SK-N-SH (cell line): ENCODE measurements around the gene PSPN. TPM values are rescaled to one million over a fixed set of nuclear protein-coding genes. Genes with fewer than 3 reads are reported as not detected.

Experiments
- CTCF ChIA-PET: fragments of 300-600, 350-600 bp; formaldehyde crosslinking; extraction: SDS; loops from one replicate; lab custom pipeline; 2021; lab: Yijun Ruan, JAX
- POLR2A ChIA-PET: fragments of 350-600 bp; sonication (Branson Sonifier 250); formaldehyde crosslinking; extraction: SDS; loops from one replicate; lab custom pipeline; 2020; ENCODE audit warnings: antibody characterized with exemption, inconsistent platforms; lab: Yijun Ruan, JAX
- DNase-seq: peaks from one replicate; pipeline ENCODE4 v3.0.0; 2012
- H2AFZ ChIP-seq: fragments of 200-600 bp; sonication (generic); 2 replicates; pipeline ENCODE4 v1.8.1; 2016; ENCODE audit warnings: antibody characterized with exemption, mild to moderate bottlenecking, low read depth
- H3F3A ChIP-seq: fragments of 200-600 bp; sonication (generic); replicated peaks from 2 replicates; pipeline ENCODE3; 2016; ENCODE audit warnings: antibody characterized with exemption, mild to moderate bottlenecking; ENCODE audit not compliant: insufficient read depth
- H3K27ac ChIP-seq, 2 experiments: fragments of 200-500 bp in 1 of 2; fragments of 200-600 bp in 1 of 2; sonication (Bioruptor generic) in 1 of 2; sonication (generic), shearing (Covaris generic) in 1 of 2; 2 replicates each; pipeline versions ENCODE4 v1.5.1 to v1.6.1; 2014 to 2016; ENCODE audit warnings: low read depth in 2 of 2, inconsistent platforms in 1 of 2, low read length in 1 of 2, mild to moderate bottlenecking in 1 of 2, mixed read lengths in 1 of 2
- H3K27me3 ChIP-seq: fragments of 200-600 bp; sonication (generic), shearing (Covaris generic); 2 replicates; pipeline ENCODE4 v1.6.1; 2016; ENCODE audit warnings: mixed run types; ENCODE audit not compliant: insufficient read depth
- H3K36me3 ChIP-seq, 2 experiments: fragments of 200-500 bp in 1 of 2; fragments of 200-600 bp in 1 of 2; sonication (Bioruptor generic) in 1 of 2; sonication (generic) in 1 of 2; replicated peaks in 1 of 2; 2 replicates each; pipeline versions ENCODE3 to v1.5.1; 2014 to 2016; ENCODE audit warnings: low read length in 1 of 2, mild to moderate bottlenecking in 1 of 2; ENCODE audit not compliant: insufficient read depth in 2 of 2, control insufficient read depth in 1 of 2
- H3K4me1 ChIP-seq, 2 experiments: fragments of 200-500 bp in 1 of 2; fragments of 200-600 bp in 1 of 2; sonication (Bioruptor generic) in 1 of 2; sonication (generic), shearing (Covaris generic) in 1 of 2; 2 replicates each; pipeline versions ENCODE4 v1.5.1 to v1.6.1; 2014 to 2016; ENCODE audit warnings: low read depth in 1 of 2, low read length in 1 of 2, mixed run types in 1 of 2; ENCODE audit not compliant: insufficient read depth in 2 of 2, control insufficient read depth in 1 of 2
- H3K4me2 ChIP-seq: fragments of 200-600 bp; sonication (generic), shearing (Covaris generic); 2 replicates; pipeline ENCODE4 v1.6.1; 2017; ENCODE audit warnings: mixed run types
- H3K4me3 ChIP-seq, 2 experiments: fragments of 200-500 bp in 1 of 2; fragments of 200-600 bp in 1 of 2; sonication (Bioruptor generic) in 1 of 2; sonication (generic), shearing (Covaris generic) in 1 of 2; 2 replicates each; pipeline versions ENCODE4 v1.5.1 to v1.8.1; 2014 to 2016; ENCODE audit warnings: low read depth in 2 of 2, inconsistent platforms in 1 of 2, low read length in 1 of 2, mild to moderate bottlenecking in 1 of 2, mixed read lengths in 1 of 2, moderate library complexity in 1 of 2
- H3K79me2 ChIP-seq: fragments of 200-600 bp; sonication (generic); 2 replicates; pipeline ENCODE4 v1.8.1; 2017; ENCODE audit warnings: mild to moderate bottlenecking; ENCODE audit not compliant: insufficient read depth
- H3K9ac ChIP-seq: fragments of 200-600 bp; sonication (generic); 2 replicates; pipeline ENCODE4 v1.6.1; 2017; ENCODE audit warnings: mixed run types
- H3K9me2 ChIP-seq: fragments of 200-600 bp; sonication (generic); 2 replicates; pipeline ENCODE4 v1.6.1; 2017; ENCODE audit warnings: mixed run types
- H3K9me3 ChIP-seq: fragments of 200-600 bp; sonication (generic); 2 replicates; pipeline ENCODE4 v1.6.1; 2017; ENCODE audit warnings: mixed run types, mild to moderate bottlenecking, moderate library complexity
- H4K20me1 ChIP-seq: fragments of 200-600 bp; sonication (generic); 2 replicates; pipeline ENCODE4 v1.6.1; 2017; ENCODE audit warnings: mild to moderate bottlenecking, mixed run types; ENCODE audit not compliant: insufficient read depth
- CHD2 ChIP-seq: fragments of 150-350 bp; IDR thresholded peaks from 2 replicates; pipeline ENCODE4 v1.6.1; 2018; ENCODE audit warnings: low read length; ENCODE audit not compliant: partially characterized antibody
- CTCF ChIP-seq: fragments of 200-600 bp; sonication (generic); IDR thresholded peaks from 2 replicates; pipeline ENCODE4 v1.6.1; 2017; ENCODE audit warnings: antibody characterized with exemption, mild to moderate bottlenecking, moderate library complexity
- EP300 ChIP-seq, 2 experiments: IDR thresholded peaks; 2 replicates each; pipeline versions ENCODE4 v1.4.0 to v1.6.1; 2012; ENCODE audit warnings: borderline replicate concordance in 1 of 2, low read depth in 1 of 2, low read length in 1 of 2
- FOXM1 ChIP-seq: IDR thresholded peaks from 2 replicates; pipeline ENCODE4 v1.4.0; 2012; ENCODE audit warnings: low read depth, mild to moderate bottlenecking
- GATA2 ChIP-seq: sonication (generic); formaldehyde crosslinking; IDR thresholded peaks from 2 replicates; pipeline ENCODE4 v1.5.0; 2020; ENCODE audit warnings: mild to moderate bottlenecking, missing genetic modification reagents
- JUND ChIP-seq: IDR thresholded peaks from 2 replicates; pipeline ENCODE4 v1.4.0; 2012
- MAX ChIP-seq: IDR thresholded peaks from 2 replicates; pipeline ENCODE4 v1.4.0; 2012; ENCODE audit warnings: low read depth
- MEF2A ChIP-seq: IDR thresholded peaks from 2 replicates; pipeline ENCODE4 v1.4.0; 2012; ENCODE audit warnings: low read depth, borderline replicate concordance
- MXI1 ChIP-seq: IDR thresholded peaks from 2 replicates; pipeline ENCODE4 v1.6.1; 2012; ENCODE audit warnings: mild to moderate bottlenecking, low read depth, low read length, improper control_type of control experiment
- NFIC ChIP-seq: IDR thresholded peaks from 2 replicates; pipeline ENCODE4 v1.4.0; 2012; ENCODE audit warnings: borderline replicate concordance
- NRF1 ChIP-seq: IDR thresholded peaks from 2 replicates; pipeline ENCODE4 v1.6.1; 2012; ENCODE audit warnings: low read depth, mild to moderate bottlenecking, low read length
- PBX3 ChIP-seq: IDR thresholded peaks from 2 replicates; pipeline ENCODE4; 2012
- RAD21 ChIP-seq: IDR thresholded peaks from 2 replicates; pipeline ENCODE4 v1.6.1; 2012; ENCODE audit warnings: mild to moderate bottlenecking, low read length
- RCOR1 ChIP-seq: fragments of 150-350 bp; IDR thresholded peaks from 2 replicates; pipeline ENCODE4 v1.6.1; 2017; ENCODE audit warnings: antibody characterized with exemption, low read length
- RFX5 ChIP-seq: IDR thresholded peaks from 2 replicates; pipeline ENCODE4 v1.6.1; 2012; ENCODE audit warnings: mild to moderate bottlenecking, improper control_type of control experiment, low read length
- SIN3A ChIP-seq: IDR thresholded peaks from 2 replicates; pipeline ENCODE4 v1.6.1; 2012; ENCODE audit warnings: low read depth, mild to moderate bottlenecking, low read length, moderate library complexity, borderline replicate concordance
- SMC3 ChIP-seq: IDR thresholded peaks from 2 replicates; pipeline ENCODE4 v1.6.1; 2012; ENCODE audit warnings: low read depth, low read length, improper control_type of control experiment
- TCF12 ChIP-seq: IDR thresholded peaks from 2 replicates; pipeline ENCODE4 v1.4.0; 2012
- TEAD4 ChIP-seq: IDR thresholded peaks from 2 replicates; pipeline ENCODE4 v1.4.0; 2012; ENCODE audit warnings: mild to moderate bottlenecking, borderline replicate concordance; ENCODE audit not compliant: insufficient read depth
- USF2 ChIP-seq: fragments of 150-350 bp; IDR thresholded peaks from 2 replicates; pipeline ENCODE4 v1.6.1; 2017; ENCODE audit warnings: antibody characterized with exemption, low read length, low read depth, borderline replicate concordance
- ZBTB33 ChIP-seq: IDR thresholded peaks from 2 replicates; pipeline ENCODE4 v1.4.0; 2012; ENCODE audit warnings: low read depth, borderline replicate concordance
- WGBS: methylation state at CpG from one replicate; pipeline ENCODE4 v1.1.6; 2017; ENCODE audit warnings: low lambda C conversion rate; 5-methylcytosine and 5-hydroxymethylcytosine counted together
- polyA plus RNA-seq, 3 experiments: library from polyadenylated mRNA; depleted of rRNA; stranded (reverse); fragments of >200 nt; gene quantifications; 2 replicates each; pipeline ENCODE4 v1.2.3, GENCODE V29; 2012
- TF ChIP-seq, protein P1 (sequence below): IDR thresholded peaks from 2 replicates; pipeline ENCODE4 v1.4.0; 2012; ENCODE audit warnings: low read depth, borderline replicate concordance

PSPN gene
- polyA plus RNA-seq, 1 of the 3 experiments (the other 2 are of a cell fraction): 0.59 TPM

- 89% methylated on average over 11 of the region's 29 CpGs for WGBS
- H3K4me2 ChIP-seq: peak overlapping the region; percentile 86
- POLR2A ChIA-PET: interaction anchor here (0.8 kb wide), 1 partner anchor 14 kb away, joined by 3 read pairs; the partner anchor contains the start of gene CLPP
These were observed 872 bp downstream of the PSPN start for GRCh38 chr19:6374711-6375410.

DNA sequence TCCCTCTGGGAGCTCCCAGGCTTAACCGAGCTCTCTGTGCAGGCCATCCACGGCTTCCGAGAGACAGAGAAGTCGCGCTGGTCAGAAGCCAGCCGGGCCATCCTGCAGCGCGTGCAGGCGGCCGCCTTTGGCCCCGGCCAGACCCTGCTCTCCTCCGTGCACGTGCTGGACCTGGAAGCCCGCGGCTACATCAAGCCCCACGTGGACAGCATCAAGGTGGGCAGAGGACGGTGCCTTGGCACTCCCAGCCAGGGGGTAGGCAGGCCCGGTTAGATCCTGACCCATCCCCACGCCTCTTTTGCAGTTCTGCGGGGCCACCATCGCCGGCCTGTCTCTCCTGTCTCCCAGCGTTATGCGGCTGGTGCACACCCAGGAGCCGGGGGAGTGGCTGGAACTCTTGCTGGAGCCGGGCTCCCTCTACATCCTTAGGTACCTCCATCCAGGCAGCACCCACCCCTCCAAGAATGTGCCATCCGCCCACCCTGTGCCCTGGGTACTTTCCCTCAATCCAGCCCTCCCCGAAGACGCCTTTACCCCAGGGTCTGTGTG, 1.5 kb downstream of the PSPN start:
- ChIA-PET CTCF (no interaction called here), POLR2A (interaction anchor here (0.8 to 1.5 kb wide), 2 partner anchors 9 to 14 kb away, joined by 3 read pairs; partner anchors contain the start of gene CLPP)
- Histone ChIP-seq H3K9ac (0 out of 2 replicates have a peak overlapping the region, but pooled peaks have one; percentile 46), H3K9me3 (no peaks in the 10 kb centered on the region), H3K27ac (peak overlapping the region; percentile 38 to 64; a peak in 2 of 4 replicates), H2AFZ (no peak overlapping the region), H3F3A (peaks cover 21% of the 10 kb centered on the region), H3K79me2 (peaks cover 8% of the 10 kb centered on the region), H3K27me3 (no peaks in the 10 kb centered on the region), H3K4me2 (peak overlapping the region; percentile 86), H4K20me1 (no peaks in the 10 kb centered on the region), H3K4me3 (peak overlapping the region; percentile 48 to 68), H3K9me2 (no peaks in the 10 kb centered on the region), H3K36me3 (peaks cover 5 to 7% of the 10 kb centered on the region in 2 experiments), H3K4me1 (peaks cover 6 to 22% of the 10 kb centered on the region in 2 experiments; a peak in 1 of 4 replicates)
- no peak for DNase-seq
- 89% methylated on average over 8 of the region's 29 CpGs for WGBS
- TF ChIP-seq NFIC: no peak
- TF ChIP-seq GATA2 (CRISPR knock-in tag): no peak
- TF ChIP-seq CTCF: no peak
- TF ChIP-seq MEF2A: no peak
- no peak for TF ChIP-seq MAX
- no peak for TF ChIP-seq USF2
- TF ChIP-seq MXI1: no peak
- TF ChIP-seq RAD21: no peak
- TF ChIP-seq ZBTB33: no peak
- TF ChIP-seq TCF12: no peak

More at GRCh38 chr19:6374711-6375410, 872 bp downstream of the PSPN start:
- no peak overlapping the region for H3K9ac ChIP-seq
- H3K4me3 ChIP-seq: no peak overlapping the region
- H3K79me2 ChIP-seq: peaks cover 8% of the 10 kb centered on the region
- peaks cover 6 to 22% of the 10 kb centered on the region in 2 experiments; a peak in 1 of 4 replicates for H3K4me1 ChIP-seq
- TF ChIP-seq RFX5: no peak
- no peak for TF ChIP-seq FOXM1
- no peak for TF ChIP-seq RCOR1
- no peak for TF ChIP-seq SMC3
- TF ChIP-seq NRF1: no peak
- no peak for TF ChIP-seq SIN3A
- no peak for TF ChIP-seq PBX3
- TF ChIP-seq TEAD4: no peak
- no peak for TF ChIP-seq MEF2A
- TF ChIP-seq MXI1: no peak
- no peak for TF ChIP-seq RAD21
- no peak for TF ChIP-seq CHD2
- no peak for TF ChIP-seq EP300 (IDR thresholded peaks at IDR 0.05; ENCODE audit: borderline replicate concordance in 1 of 2, low read depth in 1 of 2, low read length in 1 of 2)
- TF ChIP-seq JUND: no peak
- TF ChIP-seq, protein P1, sequence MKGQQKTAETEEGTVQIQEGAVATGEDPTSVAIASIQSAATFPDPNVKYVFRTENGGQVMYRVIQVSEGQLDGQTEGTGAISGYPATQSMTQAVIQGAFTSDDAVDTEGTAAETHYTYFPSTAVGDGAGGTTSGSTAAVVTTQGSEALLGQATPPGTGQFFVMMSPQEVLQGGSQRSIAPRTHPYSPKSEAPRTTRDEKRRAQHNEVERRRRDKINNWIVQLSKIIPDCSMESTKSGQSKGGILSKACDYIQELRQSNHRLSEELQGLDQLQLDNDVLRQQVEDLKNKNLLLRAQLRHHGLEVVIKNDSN: no peak
- no peak for DNase-seq
- peaks cover 9 to 12% of the 10 kb centered on the region in 2 experiments for H3K36me3 ChIP-seq
- CTCF ChIA-PET: no interaction called here
- H3K9me3 ChIP-seq: no peaks in the 10 kb centered on the region
- H3F3A ChIP-seq: peaks cover 25% of the 10 kb centered on the region
- no peaks in the 10 kb centered on the region for H3K27me3 ChIP-seq
- no peaks in the 10 kb centered on the region for H3K9me2 ChIP-seq
- no peak overlapping the region for H2AFZ ChIP-seq
- H3K27ac ChIP-seq: no peak overlapping the region
- no peaks in the 10 kb centered on the region for H4K20me1 ChIP-seq
